Measurements from ENCODE around the gene MMP28. TPM values are rescaled to one million over a fixed set of nuclear protein-coding genes. Genes with fewer than 3 reads are reported as not detected.

The MMP28 gene
- total RNA-seq, 4 donors from 2014 or later: 104 to 368 (median 128) TPM

DNA sequence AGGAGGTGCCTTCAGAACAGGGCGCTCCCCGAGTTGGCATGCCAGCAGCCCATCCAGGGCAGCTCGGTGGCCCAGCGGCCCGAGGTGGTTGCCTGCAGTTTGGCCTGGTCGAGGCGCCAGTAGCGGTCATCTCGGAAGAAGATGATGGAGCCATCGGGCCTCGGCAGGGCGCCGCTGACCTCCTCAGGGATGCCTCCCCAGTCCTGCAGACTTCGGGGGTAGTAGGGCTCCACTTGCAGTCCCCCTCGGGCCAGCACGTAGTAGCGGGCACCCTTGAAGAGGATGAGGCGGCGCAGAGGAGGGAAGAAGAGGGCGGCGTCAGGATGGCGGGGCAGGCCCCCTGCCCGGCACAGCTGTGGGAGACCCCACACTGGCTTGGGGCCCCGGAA lies 29.0 kb downstream of the MMP28 start:
- no peak for TF ChIP-seq POLR2A (IDR thresholded peaks at IDR 0.05)
- no peak for TF ChIP-seq EP300 (IDR thresholded peaks at IDR 0.05; ENCODE audit: low read depth)
- intact Hi-C loops (cut with DNase I; ENCODE audit: low total_unique reads): no loop called here
- WGBS, 2 donors (ENCODE audit: low coverage in 1 of 2): 95% methylated on average over 23 of the region's 24 CpGs; no CpG with 5 or more reads in 1 of the 2 donors

GRCh38 chr17:35765756-35766488 lies 29.5 kb downstream of the MMP28 start:
- Histone ChIP-seq H3K27ac (no peak overlapping the region), H3K36me3 (no peaks in the 10 kb centered on the region), H3K27me3 (no peaks in the 10 kb centered on the region), H3K4me1 (peaks cover 9 to 23% (median 19%) of the 10 kb centered on the region in 4 donors), H3K9me3 (no peaks in the 10 kb centered on the region), H3K4me3 (no peak overlapping the region)
- TF ChIP-seq POLR2A (IDR thresholded peaks at IDR 0.05): no peak
- 60 to 73% methylated on average over 3 to 8 of the region's 8 CpGs for WGBS, 2 donors (ENCODE audit: low coverage in 1 of 2)
- in situ Hi-C loops (cut with MboI; ENCODE audit: low pct_ligation_motif_present in 1 of 4, low pct_unique_long_range_greater_than_20kb in 1 of 4, low sequenced_read_pairs in 3 of 4) (loop anchor here in 3 of 4 donors (5.0 to 10.0 kb wide), 2 partner anchors 36 to 49 kb away; no protein-coding TSS in a partner anchor), intact Hi-C loops (cut with DNase I; ENCODE audit: low total_unique reads) (no loop called here)
- DNase-seq: no peak

More for the DNA sequence above, 29.0 kb downstream of the MMP28 start:
- Histone ChIP-seq H3K4me1 (peaks cover 9 to 23% (median 19%) of the 10 kb centered on the region in 4 donors), H3K27me3 (no peaks in the 10 kb centered on the region), H3K9me3 (no peaks in the 10 kb centered on the region), H3K27ac (no peak overlapping the region), H3K4me3 (no peak overlapping the region), H3K36me3 (no peaks in the 10 kb centered on the region)
- no peak for DNase-seq
- in situ Hi-C loops (cut with MboI; ENCODE audit: low pct_ligation_motif_present in 1 of 4, low pct_unique_long_range_greater_than_20kb in 1 of 4, low sequenced_read_pairs in 3 of 4): loop anchor here in 3 of 4 donors (5.0 to 10.0 kb wide), 2 partner anchors 36 to 48 kb away; no protein-coding TSS in a partner anchor

DNA sequence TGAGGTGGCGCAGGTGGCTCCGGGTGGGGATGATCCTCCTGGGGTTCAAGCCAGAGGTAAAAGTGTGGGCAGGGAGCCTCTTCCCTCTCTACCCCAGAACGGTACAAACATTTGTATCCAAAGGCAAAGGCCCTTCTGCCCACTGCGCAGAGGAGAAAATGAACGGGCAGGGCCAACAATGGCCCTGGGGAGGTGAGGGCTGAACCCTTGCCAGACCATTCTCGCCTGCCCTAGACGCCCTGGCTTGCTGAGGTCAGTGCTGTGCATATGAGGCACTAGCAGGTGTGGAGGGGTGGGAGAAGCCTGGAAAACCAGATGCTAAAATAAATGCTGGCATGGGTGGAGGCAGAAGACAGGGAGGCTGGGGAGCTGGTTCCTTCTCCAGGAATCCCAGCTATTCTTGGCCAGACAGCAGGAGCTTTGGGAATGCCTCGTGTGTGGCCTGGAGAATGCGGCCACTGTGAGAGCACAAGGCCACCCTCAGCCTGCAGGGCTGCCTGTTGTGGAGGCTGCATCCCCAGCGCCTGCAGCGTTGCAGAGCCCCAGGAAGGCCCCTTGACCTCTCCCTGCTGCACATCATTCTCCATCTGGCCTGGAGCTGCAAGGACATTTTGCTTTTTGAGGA lies 30.2 kb downstream of the MMP28 start:
- in situ Hi-C loops (cut with MboI; ENCODE audit: low pct_ligation_motif_present in 1 of 4, low pct_unique_long_range_greater_than_20kb in 1 of 4, low sequenced_read_pairs in 3 of 4): loop anchor here in 3 of 4 donors (5.0 to 10.0 kb wide), 2 partner anchors 37 to 50 kb away; no protein-coding TSS in a partner anchor
- Histone ChIP-seq H3K27me3 (no peaks in the 10 kb centered on the region), H3K36me3 (no peaks in the 10 kb centered on the region), H3K9me3 (no peaks in the 10 kb centered on the region), H3K4me3 (no peak overlapping the region), H3K27ac (peak overlapping the region in 2 of 4 donors; percentile 35 to 74), H3K4me1 (peaks cover 9 to 23% (median 19%) of the 10 kb centered on the region in 4 donors)
- no peak for TF ChIP-seq EP300 (IDR thresholded peaks at IDR 0.05; ENCODE audit: low read depth)
- no peak for TF ChIP-seq POLR2A (IDR thresholded peaks at IDR 0.05)
- no peak for TF ChIP-seq POLR2AphosphoS5 (IDR thresholded peaks at IDR 0.05)
- TF ChIP-seq, protein P1, sequence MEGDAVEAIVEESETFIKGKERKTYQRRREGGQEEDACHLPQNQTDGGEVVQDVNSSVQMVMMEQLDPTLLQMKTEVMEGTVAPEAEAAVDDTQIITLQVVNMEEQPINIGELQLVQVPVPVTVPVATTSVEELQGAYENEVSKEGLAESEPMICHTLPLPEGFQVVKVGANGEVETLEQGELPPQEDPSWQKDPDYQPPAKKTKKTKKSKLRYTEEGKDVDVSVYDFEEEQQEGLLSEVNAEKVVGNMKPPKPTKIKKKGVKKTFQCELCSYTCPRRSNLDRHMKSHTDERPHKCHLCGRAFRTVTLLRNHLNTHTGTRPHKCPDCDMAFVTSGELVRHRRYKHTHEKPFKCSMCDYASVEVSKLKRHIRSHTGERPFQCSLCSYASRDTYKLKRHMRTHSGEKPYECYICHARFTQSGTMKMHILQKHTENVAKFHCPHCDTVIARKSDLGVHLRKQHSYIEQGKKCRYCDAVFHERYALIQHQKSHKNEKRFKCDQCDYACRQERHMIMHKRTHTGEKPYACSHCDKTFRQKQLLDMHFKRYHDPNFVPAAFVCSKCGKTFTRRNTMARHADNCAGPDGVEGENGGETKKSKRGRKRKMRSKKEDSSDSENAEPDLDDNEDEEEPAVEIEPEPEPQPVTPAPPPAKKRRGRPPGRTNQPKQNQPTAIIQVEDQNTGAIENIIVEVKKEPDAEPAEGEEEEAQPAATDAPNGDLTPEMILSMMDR (IDR thresholded peaks at IDR 0.05): no peak
- no peak for DNase-seq
- intact Hi-C loops (cut with DNase I; ENCODE audit: low total_unique reads): no loop called here
- WGBS, 2 donors (ENCODE audit: low coverage in 1 of 2): 68 to 80% methylated on average over 1 to 11 of the region's 11 CpGs

GRCh38 chr17:35764123-35764991 lies 31.1 kb downstream of the MMP28 start:
- intact Hi-C loops (cut with DNase I; ENCODE audit: low total_unique reads) (loop anchor here (1.0 kb wide), 1 partner anchor 40 kb away; no protein-coding TSS in a partner anchor), in situ Hi-C loops (cut with MboI; ENCODE audit: low pct_ligation_motif_present in 1 of 4, low pct_unique_long_range_greater_than_20kb in 1 of 4, low sequenced_read_pairs in 3 of 4) (loop anchor here in 1 of 4 donors (10.0 kb wide), 1 partner anchor 50 kb away; no protein-coding TSS in a partner anchor)
- peaks cover 9 to 23% (median 19%) of the 10 kb centered on the region in 4 donors for H3K4me1 ChIP-seq
- TF ChIP-seq POLR2A (IDR thresholded peaks at IDR 0.05) (no peak), EP300 (IDR thresholded peaks at IDR 0.05; ENCODE audit: low read depth) (no peak), POLR2AphosphoS5 (IDR thresholded peaks at IDR 0.05) (peak in 2 of 3 donors; percentile 44 to 69)
- TF ChIP-seq, protein P1 (IDR thresholded peaks at IDR 0.05): peak; percentile 92 to 99 (median 97)
- H3K27me3 ChIP-seq: no peaks in the 10 kb centered on the region
- 3% methylated on average over 46 of the region's 75 CpGs; no CpG with 5 or more reads in 1 of the 2 donors for WGBS, 2 donors (ENCODE audit: low coverage in 1 of 2)
- H3K9me3 ChIP-seq: no peaks in the 10 kb centered on the region
- peak overlapping the region; percentile 7 to 54 (median 40) for H3K4me3 ChIP-seq
- H3K27ac ChIP-seq: peak overlapping the region; percentile 35 to 78 (median 66)
- DNase-seq: peak; percentile 93
- H3K36me3 ChIP-seq: no peaks in the 10 kb centered on the region

Measured in transverse colon (tissue), 4 donors.